Urothelium cell line (cell line): ENCODE data around the gene ACVR1B.

ENCODE experiments used
- DNase-seq: peaks from one replicate; pipeline ENCODE4 v3.0.0; 2011; ENCODE audit warnings: low spot score, mixed read lengths
- FAIRE-seq: peaks from 2 replicates; lab custom pipeline; 2011; peaks lifted over from hg19 to GRCh38; lab: Jason Lieb, UNC

ACVR1B gene

GRCh38 chr12:51951199-51951842 is at the start of gene ACVR1B:
ACVR1B (plus strand) TSS chr12:51951699; CDS start chr12:51951744, 45 bp downstream.
- DNase-seq (peak; percentile 93), FAIRE-seq (no peak)

DNA sequence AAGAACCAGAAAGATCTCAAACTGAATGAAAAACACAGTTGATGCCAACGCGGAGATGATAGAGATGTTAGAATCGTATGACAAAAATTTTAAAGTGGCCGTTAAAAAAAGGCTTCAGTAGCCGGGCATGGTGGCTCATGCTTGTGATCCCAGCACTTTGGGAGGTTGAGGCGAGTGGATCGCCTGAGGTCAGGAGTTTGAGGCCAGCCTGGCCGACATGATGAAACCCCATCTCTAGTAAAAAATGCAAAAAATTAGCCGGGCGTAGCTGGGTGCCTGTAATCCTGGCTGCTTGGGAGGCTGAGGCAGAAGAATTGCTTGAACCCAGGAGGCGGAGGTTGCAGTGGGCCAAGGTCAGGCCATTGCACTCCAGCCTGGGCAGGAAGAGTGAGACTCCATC is 49.6 kb upstream of the ACVR1B start:
- DNase-seq (no peak), FAIRE-seq (no peak)

GRCh38 chr12:51904951-51905470 is 46.5 kb upstream of the ACVR1B start:
- DNase-seq: no peak
- FAIRE-seq: no peak

DNA sequence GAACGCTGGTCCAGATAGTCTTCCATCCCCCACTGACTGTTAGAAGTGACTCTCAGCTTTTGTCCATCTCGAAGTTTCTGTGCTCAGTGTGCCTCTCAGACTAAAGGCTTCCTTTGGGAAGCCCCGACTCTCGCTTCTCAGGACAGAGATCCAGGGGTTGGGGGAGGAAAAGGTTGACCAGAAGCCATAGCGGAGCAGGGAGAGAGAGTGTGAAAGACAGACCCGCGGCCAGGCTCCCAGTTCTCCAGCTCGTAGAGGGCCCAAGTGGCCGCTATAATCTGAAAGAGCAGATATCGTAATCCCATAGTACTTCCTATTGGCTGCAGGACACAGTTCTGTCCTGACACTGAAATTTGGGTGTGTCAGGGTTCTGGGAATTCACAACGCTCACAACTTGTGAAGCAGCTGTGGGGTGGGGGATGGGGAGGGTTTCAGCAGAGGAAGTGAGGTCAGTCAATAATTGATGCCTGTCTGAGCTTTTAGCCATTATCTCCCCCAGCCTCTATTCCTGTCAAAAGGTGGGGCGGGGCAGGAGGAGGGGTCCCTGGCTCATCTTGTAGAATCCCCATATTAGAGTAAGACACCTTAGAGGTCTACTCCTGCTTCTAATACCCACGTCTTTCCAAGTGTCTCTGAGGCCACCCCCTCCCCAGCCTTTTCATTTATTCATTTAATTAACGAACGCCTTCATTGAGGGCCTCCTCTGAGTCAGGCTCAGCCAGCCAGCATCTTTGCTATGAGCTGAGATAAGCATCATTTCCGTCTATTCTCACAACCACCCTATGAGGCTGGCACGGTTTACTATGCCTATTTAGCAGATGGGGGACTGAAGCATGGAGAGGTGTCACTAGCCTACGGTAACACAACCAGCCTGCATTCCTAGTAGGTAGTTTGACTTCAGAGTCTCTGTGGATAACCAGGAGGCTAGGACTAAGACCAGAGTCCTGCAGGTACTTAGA is 45.7 kb upstream of the ACVR1B start:
- no peak for DNase-seq
- no peak for FAIRE-seq

- no peak for DNase-seq
- FAIRE-seq: no peak
Measured at GRCh38 chr12:51906430-51907082, 44.9 kb upstream of the ACVR1B start.

- FAIRE-seq (no peak), DNase-seq (no peak)
Measured at GRCh38 chr12:51907083-51907855, 44.2 kb upstream of the ACVR1B start, which contains the start of gene ACVRL1. ACVRL1 (plus strand) TSS chr12:51907504; CDS start chr12:51912475, 4,971 bp downstream.

DNA sequence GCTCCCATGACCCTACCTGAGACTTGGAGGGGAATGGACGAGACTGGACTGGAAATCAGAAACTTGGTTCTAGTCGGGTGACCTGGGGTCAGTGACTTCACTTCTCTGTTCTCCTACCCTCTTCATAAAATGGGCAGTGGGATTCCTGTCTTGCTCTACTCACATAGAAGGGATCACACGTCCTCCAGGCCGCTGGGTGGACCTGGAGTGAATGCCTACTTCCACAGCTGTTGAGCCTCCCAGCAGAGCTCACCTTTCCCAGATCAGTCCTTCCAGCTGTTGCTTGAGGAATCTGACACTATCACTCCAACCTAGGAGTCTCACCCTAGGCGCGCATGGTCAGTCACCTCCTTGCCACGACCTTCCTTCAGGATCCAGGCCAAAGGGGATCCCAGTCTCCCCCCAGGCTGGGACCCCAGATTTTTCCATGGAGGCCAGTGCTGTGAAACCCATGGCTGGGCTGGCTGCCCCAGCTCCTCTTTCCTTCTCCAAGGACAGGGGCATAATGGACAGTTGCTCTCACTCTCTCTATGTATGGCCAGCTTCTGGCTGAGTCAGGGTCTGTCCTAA is 43.6 kb upstream of the ACVR1B start:
- FAIRE-seq: no peak
- DNase-seq: no peak

- FAIRE-seq: no peak
Measured at GRCh38 chr12:51908876-51909592, 42.5 kb upstream of the ACVR1B start.

GRCh38 chr12:51910168-51910567 is 41.3 kb upstream of the ACVR1B start:
- no peak for DNase-seq
- no peak for FAIRE-seq

More at GRCh38 chr12:51908876-51909592, 42.5 kb upstream of the ACVR1B start:
- no peak for DNase-seq

- DNase-seq: no peak
- FAIRE-seq: no peak
Measured at GRCh38 chr12:51910691-51911090, 40.8 kb upstream of the ACVR1B start.

- no peak for DNase-seq
- FAIRE-seq: no peak
Measured at GRCh38 chr12:51911307-51911706, 40.2 kb upstream of the ACVR1B start.

- FAIRE-seq: no peak
- DNase-seq: no peak
Measured at GRCh38 chr12:51911788-51912711, 39.4 kb upstream of the ACVR1B start.

DNA sequence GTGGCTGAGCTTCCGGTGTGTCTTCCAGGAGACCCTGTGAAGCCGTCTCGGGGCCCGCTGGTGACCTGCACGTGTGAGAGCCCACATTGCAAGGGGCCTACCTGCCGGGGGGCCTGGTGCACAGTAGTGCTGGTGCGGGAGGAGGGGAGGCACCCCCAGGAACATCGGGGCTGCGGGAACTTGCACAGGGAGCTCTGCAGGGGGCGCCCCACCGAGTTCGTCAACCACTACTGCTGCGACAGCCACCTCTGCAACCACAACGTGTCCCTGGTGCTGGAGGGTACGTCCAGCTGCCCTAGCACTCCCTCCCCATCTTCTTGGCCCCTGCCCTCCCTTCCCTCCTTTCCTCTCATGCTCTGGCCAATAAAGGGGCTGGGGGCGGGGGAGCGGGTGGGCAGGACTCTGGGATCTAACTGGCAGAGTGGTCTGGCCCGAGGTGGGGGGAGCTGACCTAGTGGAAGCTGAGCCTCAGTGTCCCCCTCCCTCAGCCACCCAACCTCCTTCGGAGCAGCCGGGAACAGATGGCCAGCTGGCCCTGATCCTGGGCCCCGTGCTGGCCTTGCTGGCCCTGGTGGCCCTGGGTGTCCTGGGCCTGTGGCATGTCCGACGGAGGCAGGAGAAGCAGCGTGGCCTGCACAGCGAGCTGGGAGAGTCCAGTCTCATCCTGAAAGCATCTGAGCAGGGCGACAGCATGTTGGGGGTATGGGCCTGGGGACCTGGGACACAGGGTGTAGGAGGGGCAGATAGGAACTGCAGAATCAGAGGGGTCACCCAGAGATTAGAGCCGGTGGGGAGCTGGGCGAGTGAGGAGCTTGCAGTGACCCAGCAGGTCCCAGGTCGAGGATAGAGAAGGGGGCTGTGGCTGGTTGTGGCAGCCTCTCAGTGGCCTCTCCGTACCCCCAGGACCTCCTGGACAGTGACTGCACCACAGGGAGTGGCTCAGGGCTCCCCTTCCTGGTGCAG is 38.1 kb upstream of the ACVR1B start:
- DNase-seq (no peak), FAIRE-seq (no peak)

- DNase-seq (no peak), FAIRE-seq (no peak)
Measured at GRCh38 chr12:51914034-51914923, 37.2 kb upstream of the ACVR1B start.

DNA sequence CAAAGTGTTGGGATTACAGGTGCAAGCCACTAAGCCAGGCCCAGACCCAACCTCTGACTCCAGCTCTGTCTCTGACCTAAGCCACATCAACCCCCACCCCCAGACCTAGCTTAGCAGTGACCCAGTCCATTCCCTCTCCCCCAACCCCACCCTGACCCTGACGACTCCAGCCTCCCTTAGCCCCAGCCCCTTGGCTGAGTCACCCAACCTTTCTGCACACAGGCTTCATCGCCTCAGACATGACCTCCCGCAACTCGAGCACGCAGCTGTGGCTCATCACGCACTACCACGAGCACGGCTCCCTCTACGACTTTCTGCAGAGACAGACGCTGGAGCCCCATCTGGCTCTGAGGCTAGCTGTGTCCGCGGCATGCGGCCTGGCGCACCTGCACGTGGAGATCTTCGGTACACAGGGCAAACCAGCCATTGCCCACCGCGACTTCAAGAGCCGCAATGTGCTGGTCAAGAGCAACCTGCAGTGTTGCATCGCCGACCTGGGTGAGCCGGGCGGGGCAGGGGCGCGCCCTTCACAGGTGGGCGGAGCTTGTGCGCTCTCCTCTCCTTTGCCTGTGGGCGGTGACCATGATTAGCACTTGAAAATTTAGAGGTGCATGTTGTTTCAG is 36.4 kb upstream of the ACVR1B start:
- no peak for FAIRE-seq
- no peak for DNase-seq

GRCh38 chr12:51915951-51916350 is 35.5 kb upstream of the ACVR1B start:
- DNase-seq (no peak), FAIRE-seq (no peak)
